Activated CD8-positive, alpha-beta memory T cell treated with anti-CD3 and anti-CD28 coated beads, Interleukin-2, amount 10 ng/mL, durations not matched to agents 7 days and 5 days (primary cell): Measurements from ENCODE around the gene CDS2. TPM values are rescaled to one million over a fixed set of nuclear protein-coding genes. Genes with fewer than 3 reads are reported as not detected.

Experiments used
- ATAC-seq: fragments of 150-1000 bp; cut with Tn5 transposase; one replicate; pipeline ENCODE4 v1.10.0; 2021; ENCODE audit warnings: moderate library complexity
- CTCF ChIA-PET: fragments of 350-600 bp; sonication (Branson Sonifier 250); formaldehyde crosslinking; loops from one replicate; lab custom pipeline; 2021; ENCODE audit warnings: antibody characterized with exemption; lab: Charles Lee
- DNase-seq: peaks from one replicate; pipeline ENCODE4 v3.0.0-alpha.2; 2020
- H3K27ac Mint-ChIP-seq: one replicate; pipeline ENCODE4 v1.8.0; 2021; ENCODE audit warnings: mild to moderate bottlenecking, mixed read lengths
- H3K27me3 Mint-ChIP-seq: one replicate; pipeline ENCODE4 v1.8.0; 2021; ENCODE audit warnings: mixed read lengths
- H3K36me3 Mint-ChIP-seq: one replicate; pipeline ENCODE4 v1.8.0; 2021; ENCODE audit warnings: mild to moderate bottlenecking, mixed read lengths
- H3K4me1 Mint-ChIP-seq: one replicate; pipeline ENCODE4 v1.8.0; 2021; ENCODE audit warnings: mixed read lengths
- H3K4me3 Mint-ChIP-seq: one replicate; pipeline ENCODE4 v1.8.0; 2021; ENCODE audit warnings: mild to moderate bottlenecking, moderate library complexity, mixed read lengths
- H3K9me3 Mint-ChIP-seq: one replicate; pipeline ENCODE4 v1.8.0; 2022; ENCODE audit warnings: low read depth, mixed read lengths
- total RNA-seq, 2 experiments: library from RNA; stranded (reverse); gene quantifications; one replicate each; pipeline ENCODE4 v1.2.3, GENCODE V29; 2021

The CDS2 gene
- total RNA-seq, 2 experiments from 2014 or later, result 62.2 to 63.5 TPM

- H3K4me1 Mint-ChIP-seq, result peaks cover 22% of the 10 kb centered on the region
- H3K36me3 Mint-ChIP-seq, result peaks cover 13% of the 10 kb centered on the region
- no peaks in the 10 kb centered on the region for H3K9me3 Mint-ChIP-seq
- no peaks in the 10 kb centered on the region for H3K27me3 Mint-ChIP-seq
- H3K4me3 Mint-ChIP-seq, result no peak overlapping the region
- CTCF ChIA-PET, result interaction anchor here (1.3 to 1.5 kb wide), 2 partner anchors 15 to 20 kb away, joined by 4 to 5 read pairs; partner anchors contain the start of gene CDS2
- ATAC-seq (no peak), DNase-seq (no peak)
- H3K27ac Mint-ChIP-seq, result no peak overlapping the region
These were observed 19.4 kb downstream of the CDS2 start for GRCh38 chr20:5146099-5146668.

- Mint-ChIP-seq H3K36me3 (peaks cover 12% of the 10 kb centered on the region), H3K27ac (no peak overlapping the region), H3K9me3 (no peaks in the 10 kb centered on the region), H3K4me1 (peaks cover 22% of the 10 kb centered on the region), H3K27me3 (no peaks in the 10 kb centered on the region), H3K4me3 (no peak overlapping the region)
- CTCF ChIA-PET, result interaction anchor here (1.1 to 1.5 kb wide), 2 partner anchors 10 to 46 kb away, joined by 3 to 5 read pairs; no protein-coding TSS in a partner anchor
- ATAC-seq (no peak), DNase-seq (no peak)
These were observed 20.2 kb downstream of the CDS2 start for GRCh38 chr20:5146871-5147592.

DNA sequence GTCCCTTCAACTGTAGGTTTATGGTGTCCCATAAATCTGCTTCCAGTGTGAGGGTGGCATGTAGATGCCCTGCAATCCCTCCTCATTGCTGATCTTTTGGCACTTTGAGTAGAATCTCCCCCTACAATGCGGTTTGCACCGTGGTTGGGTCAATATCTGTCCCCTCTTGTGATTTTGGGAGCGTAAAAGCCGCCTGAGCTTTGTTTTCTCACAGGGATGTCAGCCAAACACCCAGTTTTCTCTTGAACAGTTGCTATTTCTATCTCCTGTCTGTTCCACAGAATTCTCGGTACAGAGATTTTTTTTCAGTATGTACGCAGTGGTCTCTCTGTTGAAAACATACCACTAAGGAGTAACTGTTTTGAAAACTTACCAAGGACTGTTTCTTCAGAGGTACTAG is 21.8 kb downstream of the CDS2 start:
- no peak for DNase-seq
- H3K9me3 Mint-ChIP-seq, result no peaks in the 10 kb centered on the region
- H3K36me3 Mint-ChIP-seq, result peaks cover 17% of the 10 kb centered on the region
- no peak for ATAC-seq
- no peak overlapping the region for H3K4me3 Mint-ChIP-seq
- no peak overlapping the region for H3K27ac Mint-ChIP-seq
- peaks cover 35% of the 10 kb centered on the region for H3K4me1 Mint-ChIP-seq
- no peaks in the 10 kb centered on the region for H3K27me3 Mint-ChIP-seq
- CTCF ChIA-PET, result no interaction called here

GRCh38 chr20:5149892-5150225 is 23.1 kb downstream of the CDS2 start:
- CTCF ChIA-PET, result no interaction called here
- DNase-seq, result no peak
- Mint-ChIP-seq H3K36me3 (peaks cover 10% of the 10 kb centered on the region), H3K27me3 (no peaks in the 10 kb centered on the region), H3K4me3 (no peak overlapping the region), H3K27ac (no peak overlapping the region), H3K4me1 (peaks cover 41% of the 10 kb centered on the region), H3K9me3 (no peaks in the 10 kb centered on the region)
- no peak for ATAC-seq

DNA sequence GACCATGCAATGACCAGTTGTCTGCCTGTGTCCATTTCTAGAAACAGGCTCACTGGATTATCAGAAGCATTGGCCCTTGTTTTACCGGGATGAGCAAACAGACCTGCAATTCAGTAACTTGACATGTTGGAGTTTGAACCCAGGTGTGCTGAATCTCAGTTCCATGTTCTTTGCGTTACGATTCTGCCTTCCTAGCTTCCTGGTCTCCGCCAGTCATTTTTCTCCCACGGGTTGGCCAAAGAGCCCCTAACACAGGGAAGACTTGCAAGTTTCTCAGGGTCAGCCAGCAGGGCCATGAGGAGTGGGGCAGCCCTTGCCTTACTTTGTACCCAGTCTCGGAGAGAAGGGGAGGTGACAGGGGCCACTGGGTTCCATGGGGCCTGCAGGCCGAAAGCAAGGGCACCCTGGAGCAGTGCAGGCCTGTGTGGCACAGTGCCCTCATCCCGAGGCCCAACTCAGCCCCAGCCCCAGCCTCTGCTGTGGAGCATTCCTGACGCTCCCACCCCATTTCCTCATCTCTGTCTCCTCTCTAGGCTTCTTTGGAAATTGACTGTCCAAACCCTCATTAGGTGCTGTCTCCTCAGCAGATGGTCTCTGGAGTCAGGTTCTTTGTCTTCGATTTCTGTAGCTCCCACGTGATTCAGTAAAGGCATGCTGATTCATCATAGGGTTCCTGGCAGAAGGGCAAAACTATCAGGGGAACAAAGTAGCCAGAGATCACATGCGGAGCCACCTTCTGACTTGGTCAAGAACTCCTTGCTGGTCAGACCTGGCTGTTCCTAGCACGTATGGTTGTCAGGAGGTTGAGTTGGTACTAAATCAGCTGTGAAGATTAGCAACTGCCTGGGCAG is 23.6 kb downstream of the CDS2 start:
- Mint-ChIP-seq H3K27me3 (no peaks in the 10 kb centered on the region), H3K4me3 (no peak overlapping the region), H3K9me3 (no peaks in the 10 kb centered on the region), H3K27ac (no peak overlapping the region), H3K4me1 (peaks cover 42% of the 10 kb centered on the region), H3K36me3 (peaks cover 8% of the 10 kb centered on the region)
- DNase-seq (no peak), ATAC-seq (no peak)
- CTCF ChIA-PET, result no interaction called here

GRCh38 chr20:5153152-5153467 is 26.3 kb downstream of the CDS2 start:
- CTCF ChIA-PET, result interaction anchor here (1.0 to 2.0 kb wide), 3 partner anchors 36 to 53 kb away, joined by 3 to 5 read pairs (median 3); no protein-coding TSS in a partner anchor
- DNase-seq (no peak), ATAC-seq (no peak)
- Mint-ChIP-seq H3K27ac (no peak overlapping the region), H3K4me3 (no peak overlapping the region), H3K4me1 (peaks cover 39% of the 10 kb centered on the region), H3K36me3 (peaks cover 7% of the 10 kb centered on the region), H3K27me3 (no peaks in the 10 kb centered on the region), H3K9me3 (no peaks in the 10 kb centered on the region)

- H3K9me3 Mint-ChIP-seq, result no peaks in the 10 kb centered on the region
- peaks cover 7% of the 10 kb centered on the region for H3K36me3 Mint-ChIP-seq
- H3K27me3 Mint-ChIP-seq, result no peaks in the 10 kb centered on the region
- no peak for DNase-seq
- peaks cover 38% of the 10 kb centered on the region for H3K4me1 Mint-ChIP-seq
- CTCF ChIA-PET, result interaction anchor here (1.0 to 2.0 kb wide), 3 partner anchors 35 to 52 kb away, joined by 3 to 5 read pairs (median 3); no protein-coding TSS in a partner anchor
- peak; percentile 16 for ATAC-seq
- H3K27ac Mint-ChIP-seq, result peak overlapping the region; percentile 65
- no peak overlapping the region for H3K4me3 Mint-ChIP-seq
These were observed 27.1 kb downstream of the CDS2 start for GRCh38 chr20:5153612-5154542.

DNA sequence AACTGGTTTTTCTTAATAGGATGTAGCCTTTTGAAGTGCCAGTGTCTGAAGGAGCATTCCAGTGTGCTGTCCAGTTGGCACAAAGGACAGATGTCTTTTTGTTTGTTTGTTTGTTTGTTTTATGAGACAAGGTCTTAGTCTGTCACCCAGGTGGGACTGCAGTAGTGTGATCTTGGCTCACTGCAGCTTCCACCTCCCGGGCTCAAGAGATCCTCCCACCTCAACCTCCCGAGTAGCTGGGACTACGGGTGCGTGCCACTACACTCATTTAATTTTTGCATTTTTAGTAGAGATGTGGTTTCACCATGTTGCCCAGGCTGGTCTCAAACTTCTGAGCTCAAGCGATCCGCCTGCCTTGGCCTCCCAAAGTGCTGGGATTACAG is 27.7 kb downstream of the CDS2 start:
- CTCF ChIA-PET, result interaction anchor here (2.0 kb wide), 1 partner anchor 38 kb away, joined by 5 read pairs; no protein-coding TSS in a partner anchor
- H3K4me3 Mint-ChIP-seq, result no peak overlapping the region
- H3K4me1 Mint-ChIP-seq, result peaks cover 38% of the 10 kb centered on the region
- DNase-seq (no peak), ATAC-seq (no peak)
- peaks cover 7% of the 10 kb centered on the region for H3K36me3 Mint-ChIP-seq
- H3K9me3 Mint-ChIP-seq, result no peaks in the 10 kb centered on the region
- H3K27ac Mint-ChIP-seq, result no peak overlapping the region
- no peaks in the 10 kb centered on the region for H3K27me3 Mint-ChIP-seq

GRCh38 chr20:5155404-5155803 is 28.6 kb downstream of the CDS2 start:
- Mint-ChIP-seq H3K36me3 (peaks cover 7% of the 10 kb centered on the region), H3K4me1 (peaks cover 38% of the 10 kb centered on the region)
- CTCF ChIA-PET, result no interaction called here

DNA sequence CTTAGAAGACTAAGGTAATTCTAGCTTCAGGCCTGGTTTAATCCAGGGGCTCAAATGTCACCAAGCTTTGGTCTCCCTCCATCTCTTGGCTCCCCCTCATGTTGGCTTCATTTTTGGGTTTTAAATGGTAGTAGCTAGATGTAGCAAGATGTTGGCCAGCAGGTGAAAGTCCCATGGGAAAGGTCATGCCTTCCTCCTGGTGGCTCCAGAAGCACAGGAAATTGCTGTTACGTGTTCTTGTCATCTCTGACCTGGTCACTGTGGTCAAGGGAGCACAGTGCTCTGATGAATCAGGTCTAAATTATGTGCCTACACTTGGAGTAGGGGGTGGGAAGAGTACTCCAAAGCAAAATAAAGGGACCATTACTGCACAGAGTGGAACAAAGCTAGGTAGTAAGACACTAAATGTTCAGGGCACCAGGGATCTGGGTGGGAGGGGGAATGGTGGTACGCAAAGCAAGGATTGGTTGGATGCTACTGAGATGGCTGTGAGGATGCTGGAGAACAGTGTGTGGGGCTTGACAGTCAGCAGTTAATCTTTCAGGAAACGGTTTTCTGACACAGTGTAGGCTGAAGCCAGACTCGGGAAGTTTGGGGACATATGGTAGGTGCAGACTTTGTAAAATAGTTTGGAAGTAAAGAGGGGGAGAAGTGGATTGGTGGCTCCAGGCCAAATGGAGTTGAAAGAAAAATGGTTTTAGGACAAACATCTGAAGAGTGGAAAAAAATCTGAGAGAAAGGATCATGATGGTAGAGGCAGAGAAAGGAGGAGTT is 30.1 kb downstream of the CDS2 start:
- Mint-ChIP-seq H3K9me3 (no peaks in the 10 kb centered on the region), H3K27ac (no peak overlapping the region), H3K36me3 (peaks cover 8% of the 10 kb centered on the region), H3K4me3 (no peak overlapping the region), H3K27me3 (no peaks in the 10 kb centered on the region), H3K4me1 (peaks cover 47% of the 10 kb centered on the region)
- no peak for ATAC-seq
- CTCF ChIA-PET, result interaction anchor here (1.0 to 1.8 kb wide), 3 partner anchors 9 to 36 kb away, joined by 3 to 6 read pairs (median 5); no protein-coding TSS in a partner anchor
- DNase-seq, result no peak

More at GRCh38 chr20:5155404-5155803, 28.6 kb downstream of the CDS2 start:
- DNase-seq (no peak), ATAC-seq (no peak)
- Mint-ChIP-seq H3K27ac (no peak overlapping the region), H3K9me3 (no peaks in the 10 kb centered on the region), H3K4me3 (no peak overlapping the region), H3K27me3 (no peaks in the 10 kb centered on the region)

DNA sequence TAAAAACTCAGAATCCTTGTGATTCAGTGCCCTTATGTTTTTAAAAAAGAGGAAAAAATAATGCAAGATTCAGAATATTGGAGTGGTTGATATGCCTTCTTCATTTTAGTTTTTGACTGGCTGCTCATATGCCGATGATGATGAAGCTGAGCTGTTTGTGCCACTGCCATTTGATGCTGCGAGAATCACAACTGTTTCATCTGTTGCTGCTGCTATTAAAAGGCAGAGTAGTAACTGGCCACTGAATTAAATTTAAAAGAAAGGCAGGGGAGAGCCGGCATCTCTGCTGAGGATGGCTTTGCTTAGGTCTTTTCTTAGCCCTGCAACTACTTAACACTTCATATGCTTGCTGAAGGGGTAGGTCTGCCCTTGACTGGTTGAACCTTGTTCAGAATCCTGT is 33.1 kb downstream of the CDS2 start:
- H3K27ac Mint-ChIP-seq, result no peak overlapping the region
- ATAC-seq, result no peak
- CTCF ChIA-PET, result interaction anchor here (1.1 kb wide), 1 partner anchor 32 kb away, joined by 3 read pairs; no protein-coding TSS in a partner anchor
- H3K36me3 Mint-ChIP-seq, result peaks cover 5% of the 10 kb centered on the region
- H3K4me3 Mint-ChIP-seq, result no peak overlapping the region
- H3K4me1 Mint-ChIP-seq, result peaks cover 28% of the 10 kb centered on the region
- no peaks in the 10 kb centered on the region for H3K27me3 Mint-ChIP-seq
- DNase-seq, result no peak
- H3K9me3 Mint-ChIP-seq, result no peaks in the 10 kb centered on the region

DNA sequence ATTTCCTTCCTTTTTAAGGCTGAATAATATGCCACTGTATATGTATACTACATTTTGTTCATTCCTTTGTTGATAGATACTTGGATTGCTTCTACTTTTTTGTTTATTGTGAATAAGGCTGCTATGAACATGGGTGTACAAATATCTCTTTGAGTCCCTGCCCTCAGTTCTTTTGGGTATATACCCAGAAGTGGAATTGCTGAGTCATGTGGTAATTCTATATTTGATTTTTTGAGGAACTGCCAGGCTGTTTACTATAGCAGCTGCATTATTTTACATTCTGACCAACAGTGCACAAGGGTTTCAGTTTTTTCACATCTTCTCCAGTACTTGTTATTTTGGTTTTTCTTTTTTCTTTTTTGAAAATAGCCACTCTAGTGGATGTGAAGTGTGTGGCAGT is 34.1 kb downstream of the CDS2 start:
- Mint-ChIP-seq H3K27me3 (no peaks in the 10 kb centered on the region), H3K4me1 (peaks cover 28% of the 10 kb centered on the region), H3K36me3 (peaks cover 3% of the 10 kb centered on the region), H3K9me3 (no peaks in the 10 kb centered on the region), H3K4me3 (no peak overlapping the region), H3K27ac (no peak overlapping the region)
- CTCF ChIA-PET, result interaction anchor here (1.1 kb wide), 1 partner anchor 33 kb away, joined by 3 read pairs; no protein-coding TSS in a partner anchor
- no peak for ATAC-seq
- DNase-seq, result no peak
